SK-N-SH treated with all-trans-retinoic acid at 6 μM for 48 hours (cell line): ENCODE results near the gene NEK7.

Experiments used
- ARNTL ChIP-seq: fragments of 450-650 bp; formaldehyde crosslinking; IDR thresholded peaks from 2 replicates; pipeline ENCODE4 v1.5.0; 2020; ENCODE audit warnings: low read depth, mild to moderate bottlenecking, moderate library complexity, borderline replicate concordance
- BACH2 ChIP-seq: fragments of 250-450 bp; sonication (Bioruptor Pico); IDR thresholded peaks from 2 replicates; pipeline ENCODE4 v1.9.0; 2021; ENCODE audit warnings: mild to moderate bottlenecking, borderline replicate concordance
- CSDC2 ChIP-seq: fragments of 250-450 bp; sonication (Bioruptor Pico); IDR thresholded peaks from 2 replicates; pipeline ENCODE4 v1.5.0; 2020; ENCODE audit warnings: mild to moderate bottlenecking, moderate library complexity
- RARB ChIP-seq: fragments of 250-450 bp; sonication (Bioruptor Pico); IDR thresholded peaks from 2 replicates; pipeline ENCODE4 v1.8.0; 2021; ENCODE audit warnings: mild to moderate bottlenecking, moderate library complexity
- SNAI2 ChIP-seq: fragments of 250-450 bp; sonication (Bioruptor Pico); IDR thresholded peaks from 2 replicates; pipeline ENCODE4 v1.5.0; 2020; ENCODE audit warnings: mild to moderate bottlenecking, moderate library complexity
- TCF4 ChIP-seq: fragments of 250-450 bp; sonication (Bioruptor Pico); IDR thresholded peaks from 2 replicates; pipeline ENCODE4 v1.8.0; 2021; ENCODE audit warnings: mild to moderate bottlenecking, moderate library complexity, borderline replicate concordance
- ZFP3 ChIP-seq: fragments of 250-450 bp; sonication (Bioruptor Pico); IDR thresholded peaks from 2 replicates; pipeline ENCODE4 v1.5.0; 2020; ENCODE audit warnings: mild to moderate bottlenecking, moderate library complexity
- ZNF70 ChIP-seq: fragments of 450-650 bp; formaldehyde crosslinking; IDR thresholded peaks from 2 replicates; pipeline ENCODE4 v1.5.0; 2020; ENCODE audit warnings: mild to moderate bottlenecking, moderate library complexity
- TF ChIP-seq, protein P1 (sequence below): fragments of 250-450 bp; sonication (Bioruptor Pico); IDR thresholded peaks from 2 replicates; pipeline ENCODE4 v1.8.0; 2020; ENCODE audit warnings: mild to moderate bottlenecking, moderate library complexity, borderline replicate concordance
- TF ChIP-seq, protein P2 (sequence below): fragments of 250-450 bp; sonication (Bioruptor Pico); IDR thresholded peaks from 2 replicates; pipeline ENCODE4 v1.5.1; 2020; ENCODE audit warnings: low read depth, mild to moderate bottlenecking, moderate library complexity
- TF ChIP-seq, protein P3 (sequence below): fragments of 250-450 bp; sonication (Bioruptor Pico); IDR thresholded peaks from 2 replicates; pipeline ENCODE4 v1.8.0; 2021; ENCODE audit warnings: low read depth, mild to moderate bottlenecking, moderate library complexity, borderline replicate concordance
- TF ChIP-seq, protein P4 (sequence below): fragments of 250-450 bp; sonication (Bioruptor Pico); IDR thresholded peaks from 2 replicates; pipeline ENCODE4 v1.5.0; 2020; ENCODE audit warnings: mild to moderate bottlenecking, moderate library complexity

DNA sequence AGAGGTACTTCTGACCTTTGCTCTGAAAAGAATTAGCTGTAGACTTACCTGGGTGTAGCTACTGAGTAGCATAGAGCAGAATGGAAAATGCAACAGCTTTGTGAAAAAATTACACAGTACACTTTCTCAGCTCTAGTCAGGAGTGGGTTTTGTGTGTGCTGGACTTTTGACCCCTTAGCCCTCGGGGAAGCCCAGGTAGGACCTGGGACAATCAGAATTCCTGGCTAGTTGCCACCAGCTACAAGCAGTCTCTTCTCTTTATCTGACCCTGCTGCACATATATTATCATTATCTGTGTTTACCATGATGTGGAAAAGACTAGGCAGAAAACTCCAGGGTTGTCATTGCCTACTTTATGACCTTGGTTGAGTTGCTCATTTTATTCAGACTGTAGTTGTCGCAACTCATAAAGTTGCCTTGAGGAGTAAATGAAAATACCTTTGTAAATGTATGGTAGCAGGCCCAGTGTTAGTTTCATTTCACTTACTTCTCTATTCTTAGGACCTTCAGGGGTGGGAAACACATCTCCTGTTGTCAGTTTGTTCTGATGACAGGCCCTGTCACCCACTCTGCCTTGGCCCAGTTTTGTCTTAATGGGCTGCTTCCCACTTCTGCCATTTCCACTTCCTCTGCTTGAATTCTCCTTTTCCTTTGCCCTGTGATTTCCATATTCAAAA lies 5.4 kb downstream of the NEK7 start:
- no peak for TF ChIP-seq RARB (CRISPR knock-in tag)
- TF ChIP-seq, protein P1, sequence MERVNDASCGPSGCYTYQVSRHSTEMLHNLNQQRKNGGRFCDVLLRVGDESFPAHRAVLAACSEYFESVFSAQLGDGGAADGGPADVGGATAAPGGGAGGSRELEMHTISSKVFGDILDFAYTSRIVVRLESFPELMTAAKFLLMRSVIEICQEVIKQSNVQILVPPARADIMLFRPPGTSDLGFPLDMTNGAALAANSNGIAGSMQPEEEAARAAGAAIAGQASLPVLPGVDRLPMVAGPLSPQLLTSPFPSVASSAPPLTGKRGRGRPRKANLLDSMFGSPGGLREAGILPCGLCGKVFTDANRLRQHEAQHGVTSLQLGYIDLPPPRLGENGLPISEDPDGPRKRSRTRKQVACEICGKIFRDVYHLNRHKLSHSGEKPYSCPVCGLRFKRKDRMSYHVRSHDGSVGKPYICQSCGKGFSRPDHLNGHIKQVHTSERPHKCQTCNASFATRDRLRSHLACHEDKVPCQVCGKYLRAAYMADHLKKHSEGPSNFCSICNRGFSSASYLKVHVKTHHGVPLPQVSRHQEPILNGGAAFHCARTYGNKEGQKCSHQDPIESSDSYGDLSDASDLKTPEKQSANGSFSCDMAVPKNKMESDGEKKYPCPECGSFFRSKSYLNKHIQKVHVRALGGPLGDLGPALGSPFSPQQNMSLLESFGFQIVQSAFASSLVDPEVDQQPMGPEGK (CRISPR knock-in tag): no peak
- TF ChIP-seq SNAI2 (CRISPR knock-in tag): no peak
- no peak for TF ChIP-seq TCF4 (CRISPR knock-in tag)
- TF ChIP-seq, protein P2, sequence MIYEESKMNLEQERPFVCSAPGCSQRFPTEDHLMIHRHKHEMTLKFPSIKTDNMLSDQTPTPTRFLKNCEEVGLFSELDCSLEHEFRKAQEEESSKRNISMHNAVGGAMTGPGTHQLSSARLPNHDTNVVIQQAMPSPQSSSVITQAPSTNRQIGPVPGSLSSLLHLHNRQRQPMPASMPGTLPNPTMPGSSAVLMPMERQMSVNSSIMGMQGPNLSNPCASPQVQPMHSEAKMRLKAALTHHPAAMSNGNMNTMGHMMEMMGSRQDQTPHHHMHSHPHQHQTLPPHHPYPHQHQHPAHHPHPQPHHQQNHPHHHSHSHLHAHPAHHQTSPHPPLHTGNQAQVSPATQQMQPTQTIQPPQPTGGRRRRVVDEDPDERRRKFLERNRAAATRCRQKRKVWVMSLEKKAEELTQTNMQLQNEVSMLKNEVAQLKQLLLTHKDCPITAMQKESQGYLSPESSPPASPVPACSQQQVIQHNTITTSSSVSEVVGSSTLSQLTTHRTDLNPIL (CRISPR knock-in tag): no peak
- no peak for TF ChIP-seq ZFP3 (CRISPR knock-in tag)
- TF ChIP-seq, protein P3, sequence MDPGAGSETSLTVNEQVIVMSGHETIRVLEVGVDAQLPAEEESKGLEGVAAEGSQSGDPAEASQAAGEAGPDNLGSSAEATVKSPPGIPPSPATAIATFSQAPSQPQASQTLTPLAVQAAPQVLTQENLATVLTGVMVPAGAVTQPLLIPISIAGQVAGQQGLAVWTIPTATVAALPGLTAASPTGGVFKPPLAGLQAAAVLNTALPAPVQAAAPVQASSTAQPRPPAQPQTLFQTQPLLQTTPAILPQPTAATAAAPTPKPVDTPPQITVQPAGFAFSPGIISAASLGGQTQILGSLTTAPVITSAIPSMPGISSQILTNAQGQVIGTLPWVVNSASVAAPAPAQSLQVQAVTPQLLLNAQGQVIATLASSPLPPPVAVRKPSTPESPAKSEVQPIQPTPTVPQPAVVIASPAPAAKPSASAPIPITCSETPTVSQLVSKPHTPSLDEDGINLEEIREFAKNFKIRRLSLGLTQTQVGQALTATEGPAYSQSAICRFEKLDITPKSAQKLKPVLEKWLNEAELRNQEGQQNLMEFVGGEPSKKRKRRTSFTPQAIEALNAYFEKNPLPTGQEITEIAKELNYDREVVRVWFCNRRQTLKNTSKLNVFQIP: no peak
- TF ChIP-seq BACH2 (CRISPR knock-in tag): no peak
- no peak for TF ChIP-seq ZNF70 (CRISPR knock-in tag)
- TF ChIP-seq ARNTL (CRISPR knock-in tag): no peak
- TF ChIP-seq CSDC2 (CRISPR knock-in tag): no peak
- TF ChIP-seq, protein P4, sequence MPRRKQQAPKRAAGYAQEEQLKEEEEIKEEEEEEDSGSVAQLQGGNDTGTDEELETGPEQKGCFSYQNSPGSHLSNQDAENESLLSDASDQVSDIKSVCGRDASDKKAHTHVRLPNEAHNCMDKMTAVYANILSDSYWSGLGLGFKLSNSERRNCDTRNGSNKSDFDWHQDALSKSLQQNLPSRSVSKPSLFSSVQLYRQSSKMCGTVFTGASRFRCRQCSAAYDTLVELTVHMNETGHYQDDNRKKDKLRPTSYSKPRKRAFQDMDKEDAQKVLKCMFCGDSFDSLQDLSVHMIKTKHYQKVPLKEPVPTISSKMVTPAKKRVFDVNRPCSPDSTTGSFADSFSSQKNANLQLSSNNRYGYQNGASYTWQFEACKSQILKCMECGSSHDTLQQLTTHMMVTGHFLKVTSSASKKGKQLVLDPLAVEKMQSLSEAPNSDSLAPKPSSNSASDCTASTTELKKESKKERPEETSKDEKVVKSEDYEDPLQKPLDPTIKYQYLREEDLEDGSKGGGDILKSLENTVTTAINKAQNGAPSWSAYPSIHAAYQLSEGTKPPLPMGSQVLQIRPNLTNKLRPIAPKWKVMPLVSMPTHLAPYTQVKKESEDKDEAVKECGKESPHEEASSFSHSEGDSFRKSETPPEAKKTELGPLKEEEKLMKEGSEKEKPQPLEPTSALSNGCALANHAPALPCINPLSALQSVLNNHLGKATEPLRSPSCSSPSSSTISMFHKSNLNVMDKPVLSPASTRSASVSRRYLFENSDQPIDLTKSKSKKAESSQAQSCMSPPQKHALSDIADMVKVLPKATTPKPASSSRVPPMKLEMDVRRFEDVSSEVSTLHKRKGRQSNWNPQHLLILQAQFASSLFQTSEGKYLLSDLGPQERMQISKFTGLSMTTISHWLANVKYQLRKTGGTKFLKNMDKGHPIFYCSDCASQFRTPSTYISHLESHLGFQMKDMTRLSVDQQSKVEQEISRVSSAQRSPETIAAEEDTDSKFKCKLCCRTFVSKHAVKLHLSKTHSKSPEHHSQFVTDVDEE: no peak
